Peyer's patch (tissue), 4 donors: ENCODE data around the gene PGM2. TPM values are rescaled to one million over a fixed set of nuclear protein-coding genes. Genes with fewer than 3 reads are reported as not detected.

Source experiments
- DNase-seq, 3 donors: peaks; one replicate each; pipeline ENCODE4 v3.0.0-alpha.2; 2017 to 2019
- H3K27ac ChIP-seq, 4 donors: fragments of 200-600 bp; sonication (generic); one replicate each; pipeline ENCODE4 v1.5.1; 2016 to 2019
- H3K27me3 ChIP-seq, 2 donors: fragments of 200-600 bp; sonication (generic); one replicate each; pipeline ENCODE4 v1.5.1; 2019
- H3K36me3 ChIP-seq, 3 donors: fragments of 200-600 bp; sonication (generic); one replicate each; pipeline ENCODE4 v1.5.1; 2016 to 2019
- H3K4me1 ChIP-seq, 4 donors: fragments of 200-600 bp; sonication (generic); one replicate each; pipeline ENCODE4 v1.5.1; 2016 to 2019
- H3K4me3 ChIP-seq, 4 donors: fragments of 200-600 bp; sonication (generic); 1 replicate in 3 of 4; 2 replicates in 1 of 4; pipeline ENCODE4 v1.5.1; 2016 to 2019; ENCODE audit warnings: mild to moderate bottlenecking in 1 of 4
- H3K9me3 ChIP-seq, 4 donors: fragments of 200-600 bp; sonication (generic); one replicate each; pipeline ENCODE4 v1.5.1; 2016 to 2019; ENCODE audit warnings: mild to moderate bottlenecking in 1 of 4
- CTCF ChIP-seq, 6 experiments: fragments of 450-650 bp in 4 of 6; fragments of 200-600 bp in 2 of 6; sonication (generic) in 1 of 6; IDR thresholded peaks; one replicate each; pipeline ENCODE4 v1.5.1; 2017 to 2019; ENCODE audit warnings: antibody characterized with exemption in 6 of 6, mild to moderate bottlenecking in 3 of 6, moderate library complexity in 1 of 6
- POLR2A ChIP-seq, 2 donors: fragments of 450-650 bp; IDR thresholded peaks; one replicate each; pipeline ENCODE4 v1.5.1; 2017; ENCODE audit warnings: antibody characterized with exemption in 2 of 2, mild to moderate bottlenecking in 2 of 2, moderate library complexity in 2 of 2
- total RNA-seq, 4 donors: library from RNA; depleted of rRNA; stranded (reverse); fragments of >200 nt; gene quantifications; one replicate each; pipeline ENCODE4 v1.1.0, GENCODE V29; 2016

Gene PGM2
- total RNA-seq, 4 donors from 2014 or later: 11.3 to 27.2 (median 16.5) TPM

- Histone ChIP-seq H3K27ac (no peak overlapping the region), H3K27me3 (no peaks in the 10 kb centered on the region)
- DNase-seq: no peak
These were observed 78.3 kb downstream of the PGM2 start for GRCh38 chr4:37904824-37905223.

GRCh38 chr4:37905533-37906169, 79.2 kb downstream of the PGM2 start:
- Histone ChIP-seq H3K4me1 (peaks cover 0 to 4% (median 0%) of the 10 kb centered on the region in 4 donors), H3K9me3 (no peaks in the 10 kb centered on the region), H3K27me3 (no peaks in the 10 kb centered on the region), H3K36me3 (no peaks in the 10 kb centered on the region), H3K4me3 (no peak overlapping the region), H3K27ac (no peak overlapping the region)
- DNase-seq: no peak
- TF ChIP-seq CTCF (IDR thresholded peaks at IDR 0.05) (no peak), POLR2A (IDR thresholded peaks at IDR 0.05) (no peak)

More at GRCh38 chr4:37904824-37905223, 78.3 kb downstream of the PGM2 start:
- no peaks in the 10 kb centered on the region for H3K36me3 ChIP-seq
- H3K9me3 ChIP-seq: no peaks in the 10 kb centered on the region
- no peak for TF ChIP-seq CTCF (IDR thresholded peaks at IDR 0.05)
- TF ChIP-seq POLR2A (IDR thresholded peaks at IDR 0.05): no peak
- peaks cover 0 to 4% (median 0%) of the 10 kb centered on the region in 4 donors for H3K4me1 ChIP-seq
- H3K4me3 ChIP-seq: no peak overlapping the region

- Histone ChIP-seq H3K4me1 (peaks cover 0 to 4% (median 0%) of the 10 kb centered on the region in 4 donors), H3K36me3 (no peaks in the 10 kb centered on the region), H3K4me3 (no peak overlapping the region), H3K9me3 (no peaks in the 10 kb centered on the region), H3K27ac (peak overlapping the region in 1 of 4 donors; percentile 11), H3K27me3 (no peaks in the 10 kb centered on the region)
- TF ChIP-seq CTCF (IDR thresholded peaks at IDR 0.05): no peak
- no peak for TF ChIP-seq POLR2A (IDR thresholded peaks at IDR 0.05)
- no peak for DNase-seq
These were observed 82.2 kb downstream of the PGM2 start for GRCh38 chr4:37908488-37909331.

GRCh38 chr4:37909332-37910090, 83.0 kb downstream of the PGM2 start:
- Histone ChIP-seq H3K4me1 (peaks cover 0 to 4% (median 0%) of the 10 kb centered on the region in 4 donors), H3K36me3 (no peaks in the 10 kb centered on the region), H3K9me3 (no peaks in the 10 kb centered on the region), H3K27me3 (no peaks in the 10 kb centered on the region), H3K27ac (no peak overlapping the region), H3K4me3 (no peak overlapping the region)
- no peak for TF ChIP-seq POLR2A (IDR thresholded peaks at IDR 0.05)
- TF ChIP-seq CTCF (IDR thresholded peaks at IDR 0.05): no peak
- no peak for DNase-seq

- H3K27ac ChIP-seq: no peak overlapping the region
- TF ChIP-seq CTCF (IDR thresholded peaks at IDR 0.05) (no peak), POLR2A (IDR thresholded peaks at IDR 0.05) (no peak)
- H3K4me3 ChIP-seq: no peak overlapping the region
- H3K4me1 ChIP-seq: peaks cover 0 to 4% (median 0%) of the 10 kb centered on the region in 4 donors
- DNase-seq: no peak
- H3K27me3 ChIP-seq: no peaks in the 10 kb centered on the region
- H3K36me3 ChIP-seq: no peaks in the 10 kb centered on the region
- no peaks in the 10 kb centered on the region for H3K9me3 ChIP-seq
These were observed 83.6 kb downstream of the PGM2 start for GRCh38 chr4:37910091-37910486.
